Neural cell (in vitro differentiated cells): ENCODE data around the gene IDE.
A peak's percentile ranks its signal among the peaks of the same experiment; 100 is the strongest.

Experiments
- EP300 ChIP-seq: fragments of 450-650 bp; conservative IDR thresholded peaks from 2 replicates; pipeline ENCODE4 v1.6.1; 2014; ENCODE audit warnings: antibody characterized with exemption, mild to moderate bottlenecking, moderate library complexity; ENCODE audit not compliant: poor library complexity, severe bottlenecking
- EZH2 ChIP-seq: fragments of 200-600, 300-800 bp; shearing (Covaris generic), sonication (generic); IDR thresholded peaks from 2 replicates; pipeline ENCODE4 v1.6.1; 2014; ENCODE audit warnings: antibody characterized with exemption, low read length, borderline replicate concordance, mild to moderate bottlenecking; ENCODE audit not compliant: insufficient read depth, poor library complexity, severe bottlenecking
- RAD21 ChIP-seq: fragments of 450-650 bp; conservative IDR thresholded peaks from 2 replicates; pipeline ENCODE4 v1.6.1; 2014; ENCODE audit warnings: antibody characterized with exemption, mild to moderate bottlenecking, moderate library complexity
- TAF1 ChIP-seq: IDR thresholded peaks from 2 replicates; pipeline ENCODE4 v1.6.1; 2012; ENCODE audit warnings: low read depth
- TF ChIP-seq, protein P1 (sequence below): fragments of 450-650 bp; IDR thresholded peaks from 2 replicates; pipeline ENCODE4 v1.5.1; 2014; ENCODE audit warnings: antibody characterized with exemption, mild to moderate bottlenecking, moderate library complexity; ENCODE audit not compliant: poor library complexity, severe bottlenecking
- TF ChIP-seq, protein P2 (sequence below): IDR thresholded peaks from 2 replicates; pipeline ENCODE4 v1.6.1; 2012; ENCODE audit warnings: borderline replicate concordance

DNA sequence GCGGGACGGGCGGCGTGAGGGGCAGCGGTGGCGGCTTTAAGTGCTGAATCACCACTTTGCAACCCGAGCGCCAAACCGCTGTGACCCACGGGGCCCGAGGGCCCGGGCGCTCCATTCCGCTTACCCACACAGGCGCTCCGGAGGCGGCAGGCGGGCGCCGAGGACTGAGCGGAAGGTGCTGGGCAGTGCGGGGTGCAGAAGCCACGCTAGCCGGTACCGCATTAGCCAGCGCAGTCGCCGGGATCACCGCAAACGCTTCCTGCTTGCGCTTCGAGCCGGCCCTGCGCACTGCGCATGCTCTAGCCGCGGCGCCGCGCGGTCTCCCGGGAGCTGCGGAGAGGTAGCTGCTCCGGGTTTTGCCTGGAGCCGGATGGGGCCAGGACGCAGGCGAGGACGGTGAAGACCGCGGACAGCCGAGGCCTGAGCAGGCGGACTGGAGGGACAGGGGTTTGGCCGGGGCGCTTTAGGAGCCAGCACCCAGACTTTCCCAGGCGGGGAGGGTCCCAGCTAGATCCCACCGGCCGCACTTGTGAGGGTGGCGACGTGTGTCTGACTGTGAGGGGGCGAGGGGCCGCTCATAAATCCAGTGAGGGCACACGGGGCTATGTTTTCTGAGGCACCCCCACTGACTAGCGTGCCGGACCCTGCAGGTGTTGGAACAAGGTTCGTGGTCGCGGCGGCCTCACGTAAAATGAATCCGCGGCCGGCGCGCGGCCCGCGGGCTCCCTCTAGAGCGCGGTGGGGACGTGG, at the start of gene IDE:
- peak; percentile 76 for TF ChIP-seq TAF1
- TF ChIP-seq, protein P1, sequence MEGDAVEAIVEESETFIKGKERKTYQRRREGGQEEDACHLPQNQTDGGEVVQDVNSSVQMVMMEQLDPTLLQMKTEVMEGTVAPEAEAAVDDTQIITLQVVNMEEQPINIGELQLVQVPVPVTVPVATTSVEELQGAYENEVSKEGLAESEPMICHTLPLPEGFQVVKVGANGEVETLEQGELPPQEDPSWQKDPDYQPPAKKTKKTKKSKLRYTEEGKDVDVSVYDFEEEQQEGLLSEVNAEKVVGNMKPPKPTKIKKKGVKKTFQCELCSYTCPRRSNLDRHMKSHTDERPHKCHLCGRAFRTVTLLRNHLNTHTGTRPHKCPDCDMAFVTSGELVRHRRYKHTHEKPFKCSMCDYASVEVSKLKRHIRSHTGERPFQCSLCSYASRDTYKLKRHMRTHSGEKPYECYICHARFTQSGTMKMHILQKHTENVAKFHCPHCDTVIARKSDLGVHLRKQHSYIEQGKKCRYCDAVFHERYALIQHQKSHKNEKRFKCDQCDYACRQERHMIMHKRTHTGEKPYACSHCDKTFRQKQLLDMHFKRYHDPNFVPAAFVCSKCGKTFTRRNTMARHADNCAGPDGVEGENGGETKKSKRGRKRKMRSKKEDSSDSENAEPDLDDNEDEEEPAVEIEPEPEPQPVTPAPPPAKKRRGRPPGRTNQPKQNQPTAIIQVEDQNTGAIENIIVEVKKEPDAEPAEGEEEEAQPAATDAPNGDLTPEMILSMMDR, result peak; percentile 94
- TF ChIP-seq, protein P2, sequence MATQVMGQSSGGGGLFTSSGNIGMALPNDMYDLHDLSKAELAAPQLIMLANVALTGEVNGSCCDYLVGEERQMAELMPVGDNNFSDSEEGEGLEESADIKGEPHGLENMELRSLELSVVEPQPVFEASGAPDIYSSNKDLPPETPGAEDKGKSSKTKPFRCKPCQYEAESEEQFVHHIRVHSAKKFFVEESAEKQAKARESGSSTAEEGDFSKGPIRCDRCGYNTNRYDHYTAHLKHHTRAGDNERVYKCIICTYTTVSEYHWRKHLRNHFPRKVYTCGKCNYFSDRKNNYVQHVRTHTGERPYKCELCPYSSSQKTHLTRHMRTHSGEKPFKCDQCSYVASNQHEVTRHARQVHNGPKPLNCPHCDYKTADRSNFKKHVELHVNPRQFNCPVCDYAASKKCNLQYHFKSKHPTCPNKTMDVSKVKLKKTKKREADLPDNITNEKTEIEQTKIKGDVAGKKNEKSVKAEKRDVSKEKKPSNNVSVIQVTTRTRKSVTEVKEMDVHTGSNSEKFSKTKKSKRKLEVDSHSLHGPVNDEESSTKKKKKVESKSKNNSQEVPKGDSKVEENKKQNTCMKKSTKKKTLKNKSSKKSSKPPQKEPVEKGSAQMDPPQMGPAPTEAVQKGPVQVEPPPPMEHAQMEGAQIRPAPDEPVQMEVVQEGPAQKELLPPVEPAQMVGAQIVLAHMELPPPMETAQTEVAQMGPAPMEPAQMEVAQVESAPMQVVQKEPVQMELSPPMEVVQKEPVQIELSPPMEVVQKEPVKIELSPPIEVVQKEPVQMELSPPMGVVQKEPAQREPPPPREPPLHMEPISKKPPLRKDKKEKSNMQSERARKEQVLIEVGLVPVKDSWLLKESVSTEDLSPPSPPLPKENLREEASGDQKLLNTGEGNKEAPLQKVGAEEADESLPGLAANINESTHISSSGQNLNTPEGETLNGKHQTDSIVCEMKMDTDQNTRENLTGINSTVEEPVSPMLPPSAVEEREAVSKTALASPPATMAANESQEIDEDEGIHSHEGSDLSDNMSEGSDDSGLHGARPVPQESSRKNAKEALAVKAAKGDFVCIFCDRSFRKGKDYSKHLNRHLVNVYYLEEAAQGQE, result peak; percentile 66
- no peak for TF ChIP-seq EZH2
- no peak for TF ChIP-seq EP300
- peak; percentile 78 for TF ChIP-seq RAD21
